ENCODE measurements around the gene HFE. TPM values are rescaled to one million over a fixed set of nuclear protein-coding genes. Genes with fewer than 3 reads are reported as not detected.
"Not testable (repeated sequence)": the region's sequence is repeated elsewhere in the genome, so short reads cannot be mapped to it uniquely, and the experiment has no call there.

HFE gene
- total RNA-seq, 1 experiment from 2014 or later: 2.8 TPM

- BruUV-seq (replicated peaks): no TSS peak
- H3K9me3 Mint-ChIP-seq (ENCODE audit: unreplicated experiment): no peaks in the 10 kb centered on the region
- intact Hi-C loops (cut with micrococcal nuclease): no loop called here
- POLR2A ChIA-PET: interaction anchor here (0.7 to 19.2 kb wide), 12 partner anchors 8 to 1761 kb away, joined by 3 to 1354 read pairs (median 5); a partner anchor contains a TSS
- no peak overlapping the region for H3K4me3 Mint-ChIP-seq (ENCODE audit: unreplicated experiment)
- DNase-seq (ENCODE audit: unreplicated experiment): no peak
- no peak overlapping the region for H3K27ac Mint-ChIP-seq (ENCODE audit: low read depth, unreplicated experiment)
- CTCF ChIA-PET: interaction anchor here (0.5 to 6.7 kb wide), 4 partner anchors 15 to 49 kb away, joined by 3 to 70 read pairs (median 4); a partner anchor contains a TSS
- H3K4me1 Mint-ChIP-seq (ENCODE audit: insufficient read depth, unreplicated experiment): peaks cover 8% of the 10 kb centered on the region
- TF ChIP-seq, protein P1, sequence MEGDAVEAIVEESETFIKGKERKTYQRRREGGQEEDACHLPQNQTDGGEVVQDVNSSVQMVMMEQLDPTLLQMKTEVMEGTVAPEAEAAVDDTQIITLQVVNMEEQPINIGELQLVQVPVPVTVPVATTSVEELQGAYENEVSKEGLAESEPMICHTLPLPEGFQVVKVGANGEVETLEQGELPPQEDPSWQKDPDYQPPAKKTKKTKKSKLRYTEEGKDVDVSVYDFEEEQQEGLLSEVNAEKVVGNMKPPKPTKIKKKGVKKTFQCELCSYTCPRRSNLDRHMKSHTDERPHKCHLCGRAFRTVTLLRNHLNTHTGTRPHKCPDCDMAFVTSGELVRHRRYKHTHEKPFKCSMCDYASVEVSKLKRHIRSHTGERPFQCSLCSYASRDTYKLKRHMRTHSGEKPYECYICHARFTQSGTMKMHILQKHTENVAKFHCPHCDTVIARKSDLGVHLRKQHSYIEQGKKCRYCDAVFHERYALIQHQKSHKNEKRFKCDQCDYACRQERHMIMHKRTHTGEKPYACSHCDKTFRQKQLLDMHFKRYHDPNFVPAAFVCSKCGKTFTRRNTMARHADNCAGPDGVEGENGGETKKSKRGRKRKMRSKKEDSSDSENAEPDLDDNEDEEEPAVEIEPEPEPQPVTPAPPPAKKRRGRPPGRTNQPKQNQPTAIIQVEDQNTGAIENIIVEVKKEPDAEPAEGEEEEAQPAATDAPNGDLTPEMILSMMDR (IDR thresholded peaks at IDR 0.05; ENCODE audit: unreplicated experiment): no peak
- H3K36me3 Mint-ChIP-seq (ENCODE audit: insufficient read depth, unreplicated experiment): peaks cover 10% of the 10 kb centered on the region
- no peaks in the 10 kb centered on the region for H3K27me3 Mint-ChIP-seq (ENCODE audit: insufficient read depth, unreplicated experiment)
Observed at GRCh38 chr6:26048590-26048989, 38.6 kb upstream of the HFE start.

DNA sequence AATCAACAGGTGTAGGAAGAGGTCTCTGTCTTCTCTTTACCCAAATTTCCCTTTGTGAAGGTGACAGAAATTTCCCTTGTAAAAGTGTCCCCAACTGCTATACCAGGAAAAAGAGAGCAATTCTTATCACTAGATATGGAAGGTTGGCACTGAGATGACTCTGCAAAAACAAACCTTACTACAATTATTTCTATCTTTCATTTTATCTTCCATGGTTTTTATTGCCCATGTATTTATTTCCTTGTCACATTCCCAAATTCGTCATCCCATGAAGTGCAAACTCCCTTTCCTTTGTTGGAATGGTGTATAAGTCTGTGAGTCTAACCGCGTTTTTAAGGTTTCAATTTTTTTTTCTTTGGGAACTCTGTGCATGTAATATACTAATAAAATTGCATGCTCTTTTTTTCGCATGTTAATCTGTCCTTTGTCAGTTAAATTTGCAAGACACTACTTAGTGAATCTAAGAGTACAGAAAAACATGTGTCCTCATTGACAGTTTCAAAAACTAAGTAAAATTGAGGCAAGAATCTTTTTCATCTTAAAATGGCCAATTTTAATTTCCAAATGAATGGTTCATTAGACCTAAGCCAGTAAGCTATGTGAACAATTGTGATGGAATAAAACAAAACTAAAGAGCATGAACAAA, 35.4 kb upstream of the HFE start:
- DNase-seq (ENCODE audit: unreplicated experiment): no peak
- intact Hi-C loops (cut with micrococcal nuclease): no loop called here
- POLR2A ChIA-PET: interaction anchor here (1.0 to 19.2 kb wide), 6 partner anchors 7 to 147 kb away, joined by 3 to 1354 read pairs (median 29); a partner anchor contains a TSS
- H3K4me3 Mint-ChIP-seq (ENCODE audit: unreplicated experiment): no peak overlapping the region
- H3K27ac Mint-ChIP-seq (ENCODE audit: low read depth, unreplicated experiment): no peak overlapping the region
- BruUV-seq (replicated peaks): no TSS peak
- no peaks in the 10 kb centered on the region for H3K4me1 Mint-ChIP-seq (ENCODE audit: insufficient read depth, unreplicated experiment)
- peaks cover 28% of the 10 kb centered on the region for H3K36me3 Mint-ChIP-seq (ENCODE audit: insufficient read depth, unreplicated experiment)
- TF ChIP-seq, protein P1 (IDR thresholded peaks at IDR 0.05; ENCODE audit: unreplicated experiment): no peak
- no peaks in the 10 kb centered on the region for H3K9me3 Mint-ChIP-seq (ENCODE audit: unreplicated experiment)
- CTCF ChIA-PET: interaction anchor here (0.7 to 1.0 kb wide), 3 partner anchors 13 to 49 kb away, joined by 3 read pairs; no protein-coding TSS in a partner anchor
- H3K27me3 Mint-ChIP-seq (ENCODE audit: insufficient read depth, unreplicated experiment): no peaks in the 10 kb centered on the region

DNA sequence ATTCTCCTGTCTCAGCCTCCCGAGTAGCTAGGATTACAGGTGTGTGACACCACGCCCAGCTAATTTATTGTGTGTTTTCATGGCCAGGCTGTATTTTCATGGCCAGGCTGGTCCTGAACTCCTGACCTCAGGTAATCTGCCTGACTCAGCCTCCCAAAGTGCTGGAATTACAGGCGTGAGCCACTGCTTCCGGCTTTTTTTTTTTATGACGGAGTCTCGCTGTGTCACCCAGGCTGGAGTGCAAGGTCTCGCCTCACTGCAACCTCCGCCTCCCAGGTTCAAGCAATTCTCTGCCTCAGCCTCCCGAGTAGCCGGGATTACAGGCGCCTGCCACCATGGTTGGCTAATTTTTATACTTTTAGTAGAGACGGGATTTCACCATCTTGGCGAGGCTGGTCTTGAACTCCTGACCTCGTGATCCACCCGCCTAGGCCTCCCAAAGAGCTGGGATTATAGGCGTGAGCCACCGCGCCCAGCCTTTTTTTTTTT, 34.4 kb upstream of the HFE start:
- H3K27ac Mint-ChIP-seq (ENCODE audit: low read depth, unreplicated experiment); H3K4me1 Mint-ChIP-seq (ENCODE audit: insufficient read depth, unreplicated experiment); H3K4me3 Mint-ChIP-seq (ENCODE audit: unreplicated experiment); H3K9me3 Mint-ChIP-seq (ENCODE audit: unreplicated experiment); DNase-seq (ENCODE audit: unreplicated experiment); intact Hi-C loops (cut with micrococcal nuclease); BruUV-seq (replicated peaks); H3K27me3 Mint-ChIP-seq (ENCODE audit: insufficient read depth, unreplicated experiment): not testable (repeated sequence)
- H3K36me3 Mint-ChIP-seq (ENCODE audit: insufficient read depth, unreplicated experiment): peaks cover 26% of the 10 kb centered on the region
- POLR2A ChIA-PET: interaction anchor here (0.8 to 19.2 kb wide), 9 partner anchors 8 to 1786 kb away, joined by 3 to 1354 read pairs (median 7); a partner anchor contains a TSS
- CTCF ChIA-PET: interaction anchor here (0.6 to 2.3 kb wide), 10 partner anchors 9 to 229 kb away, joined by 3 to 7 read pairs (median 3); a partner anchor contains a TSS

DNA sequence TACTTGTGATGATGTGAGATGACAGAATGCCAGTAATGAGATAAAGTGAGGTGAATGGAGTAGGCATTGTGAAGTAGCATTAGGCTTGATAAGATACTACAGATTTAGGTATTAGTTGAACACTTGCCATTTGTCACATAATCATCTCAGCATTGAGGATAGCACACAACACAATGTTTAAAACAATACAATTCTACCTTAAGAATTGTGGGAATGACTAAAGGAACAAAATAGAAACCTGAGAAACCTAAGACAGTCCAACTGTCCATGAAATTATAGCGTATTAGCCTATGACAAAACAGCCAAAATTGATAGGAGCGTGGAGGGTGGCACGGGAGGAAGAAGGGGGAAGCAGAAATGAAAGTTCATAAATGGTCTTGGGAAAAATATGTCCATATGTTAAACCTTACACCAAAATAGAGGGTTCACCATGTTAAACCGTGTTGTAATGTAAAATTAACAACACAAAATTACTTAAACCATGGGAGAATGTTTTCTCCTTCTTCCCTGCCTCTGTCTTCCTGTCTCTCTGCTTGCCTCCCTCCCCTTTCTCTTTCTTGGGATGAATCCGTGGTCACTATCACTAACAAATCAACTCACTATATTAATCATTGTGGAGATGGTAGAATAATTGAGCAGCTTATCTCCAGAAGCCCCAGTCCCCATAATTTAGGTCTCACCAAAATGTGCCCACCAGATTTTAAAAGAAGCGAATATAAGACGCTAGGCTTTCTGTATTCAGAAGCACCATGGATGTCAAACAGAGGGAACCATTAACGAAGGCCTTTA, 33.0 kb upstream of the HFE start:
- TF ChIP-seq, protein P1 (IDR thresholded peaks at IDR 0.05; ENCODE audit: unreplicated experiment): no peak
- H3K4me3 Mint-ChIP-seq (ENCODE audit: unreplicated experiment): peak overlapping the region; percentile 74
- no TSS peak for BruUV-seq (replicated peaks)
- intact Hi-C loops (cut with micrococcal nuclease): no loop called here
- ChIA-PET POLR2A (interaction anchor here (0.6 to 19.2 kb wide), 21 partner anchors 10 to 1784 kb away, joined by 3 to 1354 read pairs (median 5); a partner anchor contains a TSS), CTCF (interaction anchor here (1.2 to 2.3 kb wide), 4 partner anchors 8 to 43 kb away, joined by 4 to 7 read pairs (median 5); a partner anchor contains a TSS)
- no peaks in the 10 kb centered on the region for H3K27me3 Mint-ChIP-seq (ENCODE audit: insufficient read depth, unreplicated experiment)
- peak overlapping the region; percentile 92 for H3K27ac Mint-ChIP-seq (ENCODE audit: low read depth, unreplicated experiment)
- H3K36me3 Mint-ChIP-seq (ENCODE audit: insufficient read depth, unreplicated experiment): peaks cover 25% of the 10 kb centered on the region
- no peaks in the 10 kb centered on the region for H3K4me1 Mint-ChIP-seq (ENCODE audit: insufficient read depth, unreplicated experiment)
- peak; percentile 16 for DNase-seq (ENCODE audit: unreplicated experiment)
- H3K9me3 Mint-ChIP-seq (ENCODE audit: unreplicated experiment): no peaks in the 10 kb centered on the region

Measured in MCF 10A (cell line).